ENCODE measurements around the gene VPREB3.

VPREB3 gene

DNA sequence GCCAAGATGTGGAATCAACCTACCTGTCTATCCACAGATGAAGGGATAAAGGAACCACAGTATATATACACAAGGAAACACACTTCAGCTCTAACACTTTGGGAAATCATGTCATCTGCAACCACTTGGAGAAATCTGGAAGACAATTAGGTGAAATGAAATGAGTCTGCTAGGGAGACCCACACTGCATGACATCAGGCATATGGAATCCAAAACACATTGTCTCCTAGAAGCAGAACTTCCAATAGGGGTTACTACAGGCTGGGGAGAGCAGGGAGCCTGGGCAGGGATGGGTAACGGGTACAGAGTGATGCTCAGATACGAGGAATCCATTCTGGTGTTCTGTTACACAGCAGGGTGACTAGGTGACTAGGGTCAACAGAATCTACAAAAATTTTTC, 45.1 kb downstream of the VPREB3 start:
- no peak for TF ChIP-seq ZBTB7A (IDR thresholded peaks at IDR 0.05; ENCODE audit: low read depth)
- no peak for TF ChIP-seq EGR1 (IDR thresholded peaks at IDR 0.05)
- TF ChIP-seq FOXM1 (IDR thresholded peaks at IDR 0.05; ENCODE audit: borderline replicate concordance, low read depth): no peak
- TF ChIP-seq REST (IDR thresholded peaks at IDR 0.05; ENCODE audit: low read depth): no peak
- no peak for TF ChIP-seq USF1 (IDR thresholded peaks at IDR 0.05)
- TF ChIP-seq NFIC (IDR thresholded peaks at IDR 0.05): no peak
- no peak for TF ChIP-seq YY1 (IDR thresholded peaks at IDR 0.05; ENCODE audit: low read depth)
- TF ChIP-seq TAF1 (IDR thresholded peaks at IDR 0.05; ENCODE audit: low read depth): no peak
- TF ChIP-seq EP300 (IDR thresholded peaks at IDR 0.05; ENCODE audit: borderline replicate concordance): no peak
- no peak for TF ChIP-seq CREB1 (IDR thresholded peaks at IDR 0.05; ENCODE audit: low read depth)
- no peak for TF ChIP-seq TEAD4 (IDR thresholded peaks at IDR 0.05)

GRCh38 chr22:23708270-23708669, 46.0 kb downstream of the VPREB3 start:
- TF ChIP-seq CREB1 (IDR thresholded peaks at IDR 0.05; ENCODE audit: low read depth): no peak
- no peak for TF ChIP-seq EGR1 (IDR thresholded peaks at IDR 0.05)
- no peak for TF ChIP-seq CEBPB (IDR thresholded peaks at IDR 0.05)

DNA sequence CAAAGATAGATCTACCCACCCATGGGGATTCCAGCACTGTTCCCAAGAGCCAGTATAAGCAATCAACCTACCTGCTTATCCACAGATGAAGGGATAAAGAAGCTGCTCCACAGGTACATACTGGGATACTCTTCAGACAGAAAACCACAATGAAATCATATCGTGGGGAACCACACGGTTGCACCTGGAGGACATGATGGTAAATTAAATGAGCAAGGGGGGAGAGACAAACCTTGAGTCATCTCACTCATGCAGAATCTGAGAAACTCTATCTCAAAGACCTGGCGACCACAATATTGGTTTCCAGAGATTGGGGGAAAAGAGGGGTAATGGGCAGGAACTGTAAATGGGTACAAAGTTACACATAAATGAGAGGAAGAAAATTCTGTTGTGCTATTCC, 48.9 kb downstream of the VPREB3 start:
- TF ChIP-seq NFIC (IDR thresholded peaks at IDR 0.05) (no peak), RAD21 (IDR thresholded peaks at IDR 0.05; ENCODE audit: low read depth) (no peak), TEAD4 (IDR thresholded peaks at IDR 0.05) (no peak), ZBTB7A (IDR thresholded peaks at IDR 0.05; ENCODE audit: low read depth) (no peak), TCF12 (IDR thresholded peaks at IDR 0.05; ENCODE audit: low read depth) (no peak), CEBPB (IDR thresholded peaks at IDR 0.05) (no peak), FOXM1 (IDR thresholded peaks at IDR 0.05; ENCODE audit: borderline replicate concordance, low read depth) (no peak), TAF1 (IDR thresholded peaks at IDR 0.05; ENCODE audit: low read depth) (no peak), REST (IDR thresholded peaks at IDR 0.05; ENCODE audit: low read depth) (no peak), EGR1 (IDR thresholded peaks at IDR 0.05) (no peak), MAX (IDR thresholded peaks at IDR 0.05) (no peak), USF1 (IDR thresholded peaks at IDR 0.05) (no peak), EP300 (IDR thresholded peaks at IDR 0.05; ENCODE audit: borderline replicate concordance) (no peak), YY1 (IDR thresholded peaks at IDR 0.05; ENCODE audit: low read depth) (no peak), CREB1 (IDR thresholded peaks at IDR 0.05; ENCODE audit: low read depth) (no peak)

DNA sequence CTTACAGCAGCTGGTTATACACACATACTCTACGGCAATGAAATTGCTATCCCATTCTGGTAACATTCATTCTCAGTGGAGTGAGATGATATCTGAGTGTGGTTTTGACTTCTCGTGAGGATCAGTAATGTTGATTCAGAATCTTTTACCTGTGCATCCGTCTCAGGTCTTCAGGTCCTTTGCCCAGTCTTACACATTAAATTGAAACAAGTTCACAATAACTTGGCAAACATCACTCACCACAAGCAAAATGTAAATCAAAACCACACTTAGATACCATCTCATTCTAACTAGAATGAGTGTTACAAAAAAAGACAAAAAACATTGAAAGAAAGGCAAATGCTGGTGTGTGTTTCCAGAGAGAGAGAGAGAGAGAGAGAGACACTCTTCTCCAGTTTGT, 49.4 kb downstream of the VPREB3 start:
- no peak for TF ChIP-seq CEBPB (IDR thresholded peaks at IDR 0.05)
- TF ChIP-seq FOXM1 (IDR thresholded peaks at IDR 0.05; ENCODE audit: borderline replicate concordance, low read depth): no peak
- no peak for TF ChIP-seq TEAD4 (IDR thresholded peaks at IDR 0.05)
- TF ChIP-seq NFIC (IDR thresholded peaks at IDR 0.05): no peak
- TF ChIP-seq REST (IDR thresholded peaks at IDR 0.05; ENCODE audit: low read depth): no peak
- TF ChIP-seq RAD21 (IDR thresholded peaks at IDR 0.05; ENCODE audit: low read depth): no peak
- TF ChIP-seq TCF12 (IDR thresholded peaks at IDR 0.05; ENCODE audit: low read depth): no peak
- no peak for TF ChIP-seq EP300 (IDR thresholded peaks at IDR 0.05; ENCODE audit: borderline replicate concordance)
- no peak for TF ChIP-seq YY1 (IDR thresholded peaks at IDR 0.05; ENCODE audit: low read depth)
- TF ChIP-seq USF1 (IDR thresholded peaks at IDR 0.05): no peak
- no peak for TF ChIP-seq ZBTB7A (IDR thresholded peaks at IDR 0.05; ENCODE audit: low read depth)
- TF ChIP-seq EGR1 (IDR thresholded peaks at IDR 0.05): no peak
- TF ChIP-seq CREB1 (IDR thresholded peaks at IDR 0.05; ENCODE audit: low read depth): no peak
